Activated CD8-positive, alpha-beta T cell treated with anti-CD3 and anti-CD28 coated beads, Interleukin-2, amount 10 ng/mL, durations not matched to agents 7 days and 5 days (primary cell): ENCODE data around the gene SSH2. TPM values are rescaled to one million over a fixed set of nuclear protein-coding genes. Genes with fewer than 3 reads are reported as not detected.
A peak's percentile ranks its signal among the peaks of the same experiment; 100 is the strongest.

ENCODE experiments used
- ATAC-seq: fragments of 150-1000 bp; cut with Tn5 transposase; one replicate; pipeline ENCODE4 v1.10.0; 2021; ENCODE audit warnings: moderate library complexity
- CTCF ChIA-PET: fragments of 350-600 bp; sonication (Branson Sonifier 250); formaldehyde crosslinking; loops from one replicate; lab custom pipeline; 2021; ENCODE audit warnings: antibody characterized with exemption; lab: Charles Lee
- POLR2A ChIA-PET: fragments of 350-600 bp; sonication (Branson Sonifier 250); formaldehyde crosslinking; loops from one replicate; lab custom pipeline; 2021; ENCODE audit warnings: antibody characterized with exemption; lab: Charles Lee
- DNase-seq: peaks from one replicate; pipeline ENCODE4 v3.0.0-alpha.2; 2020
- H3K27ac Mint-ChIP-seq: one replicate; pipeline ENCODE4 v1.8.0; 2021; ENCODE audit warnings: mild to moderate bottlenecking, mixed read lengths
- H3K27me3 Mint-ChIP-seq: one replicate; pipeline ENCODE4 v1.8.0; 2021; ENCODE audit warnings: low read depth, mixed read lengths
- H3K36me3 Mint-ChIP-seq: one replicate; pipeline ENCODE4 v1.8.0; 2021; ENCODE audit warnings: low read depth, mixed read lengths
- H3K4me1 Mint-ChIP-seq: one replicate; pipeline ENCODE4 v1.8.0; 2021; ENCODE audit warnings: low read depth, mixed read lengths
- H3K4me3 Mint-ChIP-seq: one replicate; pipeline ENCODE4 v1.8.0; 2021; ENCODE audit warnings: mild to moderate bottlenecking, mixed read lengths
- H3K9me3 Mint-ChIP-seq: one replicate; pipeline ENCODE4 v1.8.0; 2022; ENCODE audit warnings: mixed read lengths; ENCODE audit not compliant: insufficient read depth
- total RNA-seq, 2 experiments: library from RNA; stranded (reverse); gene quantifications; one replicate each; pipeline ENCODE4 v1.2.3, GENCODE V29; 2021

SSH2 gene
- total RNA-seq, 2 experiments from 2014 or later: 73.5 to 79.6 TPM

DNA sequence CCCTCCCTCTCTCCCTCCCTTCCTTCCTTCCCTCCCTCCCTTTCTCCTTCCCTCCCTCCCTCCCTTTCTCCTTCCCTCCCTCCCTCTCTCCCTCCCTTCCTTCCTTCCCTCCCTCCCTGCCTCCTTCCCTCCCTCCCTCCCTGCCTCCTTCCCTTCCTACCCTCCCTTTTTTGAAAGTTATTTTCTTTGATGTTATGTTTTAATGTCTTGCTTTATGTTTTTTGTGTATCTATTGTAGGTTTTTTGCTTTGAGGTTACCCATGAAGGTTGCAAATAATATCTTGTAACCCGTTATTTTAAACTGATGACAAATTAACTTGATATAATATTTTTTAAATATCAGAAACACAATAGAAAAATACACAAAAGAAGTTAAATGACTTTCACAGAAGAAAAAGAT is 96.2 kb downstream of the SSH2 start:
- H3K27me3 Mint-ChIP-seq: no peaks in the 10 kb centered on the region
- H3K4me1 Mint-ChIP-seq: peaks cover 4% of the 10 kb centered on the region
- CTCF ChIA-PET: no interaction called here
- POLR2A ChIA-PET: no interaction called here
- no peak overlapping the region for H3K4me3 Mint-ChIP-seq
- H3K9me3 Mint-ChIP-seq: no peaks in the 10 kb centered on the region
- no peak for DNase-seq
- no peak overlapping the region for H3K27ac Mint-ChIP-seq
- H3K36me3 Mint-ChIP-seq: no peaks in the 10 kb centered on the region
- ATAC-seq: no peak

DNA sequence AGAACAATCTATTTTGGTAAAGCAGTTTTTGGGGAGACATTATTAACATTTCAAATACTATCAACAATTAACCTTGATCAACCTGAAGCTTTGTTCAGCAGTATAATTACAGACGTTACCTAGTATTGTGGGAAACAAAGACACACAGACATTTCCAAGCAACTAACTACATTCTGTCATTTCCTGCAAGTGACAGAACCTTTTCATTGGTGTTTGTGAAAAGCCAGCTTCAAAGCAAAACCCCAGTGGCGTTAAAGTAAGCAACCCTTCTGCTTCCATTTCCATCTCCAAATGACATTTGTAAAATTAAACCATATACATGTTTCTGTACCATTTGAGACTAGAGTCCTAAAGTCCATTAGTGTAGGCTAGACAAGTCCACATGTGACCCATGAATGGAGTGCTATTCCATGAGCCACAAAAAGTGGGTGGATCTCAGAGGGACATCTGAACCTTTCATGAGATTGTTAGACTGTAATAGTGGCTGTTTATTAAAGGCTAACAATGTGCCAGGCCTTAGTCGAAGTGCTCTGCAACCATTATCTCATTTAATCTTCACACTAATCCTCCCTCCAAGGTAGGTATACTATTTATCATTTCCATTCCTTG is 101.2 kb downstream of the SSH2 start:
- no peaks in the 10 kb centered on the region for H3K27me3 Mint-ChIP-seq
- no peak overlapping the region for H3K27ac Mint-ChIP-seq
- H3K9me3 Mint-ChIP-seq: no peaks in the 10 kb centered on the region
- ATAC-seq (no peak), DNase-seq (no peak)
- ChIA-PET CTCF (interaction anchor here (3.3 kb wide), 1 partner anchor 102 kb away, joined by 28 read pairs; the partner anchor contains the start of gene SSH2), POLR2A (interaction anchor here (1.2 kb wide), 1 partner anchor 101 kb away, joined by 7 read pairs; the partner anchor contains the start of gene SSH2)
- H3K36me3 Mint-ChIP-seq: peaks cover 4% of the 10 kb centered on the region
- no peak overlapping the region for H3K4me3 Mint-ChIP-seq
- peaks cover 20% of the 10 kb centered on the region for H3K4me1 Mint-ChIP-seq

DNA sequence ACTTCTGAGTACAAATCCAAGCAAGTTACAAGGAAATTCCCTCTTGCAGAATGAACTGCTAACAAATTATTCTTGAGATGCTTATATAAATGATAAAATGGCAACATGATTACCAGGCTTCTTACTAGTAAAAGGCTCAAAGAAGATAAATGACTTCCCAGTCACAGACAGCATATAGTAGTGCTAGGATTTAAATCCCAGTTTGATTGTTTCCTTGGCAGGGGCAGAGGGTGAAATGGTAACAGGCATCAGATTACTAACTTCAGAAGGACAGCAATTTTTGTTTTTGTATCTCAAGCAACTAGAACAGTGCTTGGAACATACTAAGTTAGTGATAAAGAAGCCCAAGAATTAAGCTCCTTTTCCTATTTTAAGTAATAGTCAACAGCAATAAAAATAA is 102.8 kb downstream of the SSH2 start:
- ATAC-seq (no peak), DNase-seq (no peak)
- Mint-ChIP-seq H3K4me3 (no peak overlapping the region), H3K27ac (no peak overlapping the region), H3K27me3 (no peaks in the 10 kb centered on the region), H3K36me3 (peaks cover 4% of the 10 kb centered on the region), H3K9me3 (no peaks in the 10 kb centered on the region), H3K4me1 (peaks cover 20% of the 10 kb centered on the region)
- CTCF ChIA-PET: interaction anchor here (0.7 to 1.7 kb wide), 3 partner anchors 24 to 457 kb away, joined by 4 to 9 read pairs (median 4); no protein-coding TSS in a partner anchor
- POLR2A ChIA-PET: no interaction called here

DNA sequence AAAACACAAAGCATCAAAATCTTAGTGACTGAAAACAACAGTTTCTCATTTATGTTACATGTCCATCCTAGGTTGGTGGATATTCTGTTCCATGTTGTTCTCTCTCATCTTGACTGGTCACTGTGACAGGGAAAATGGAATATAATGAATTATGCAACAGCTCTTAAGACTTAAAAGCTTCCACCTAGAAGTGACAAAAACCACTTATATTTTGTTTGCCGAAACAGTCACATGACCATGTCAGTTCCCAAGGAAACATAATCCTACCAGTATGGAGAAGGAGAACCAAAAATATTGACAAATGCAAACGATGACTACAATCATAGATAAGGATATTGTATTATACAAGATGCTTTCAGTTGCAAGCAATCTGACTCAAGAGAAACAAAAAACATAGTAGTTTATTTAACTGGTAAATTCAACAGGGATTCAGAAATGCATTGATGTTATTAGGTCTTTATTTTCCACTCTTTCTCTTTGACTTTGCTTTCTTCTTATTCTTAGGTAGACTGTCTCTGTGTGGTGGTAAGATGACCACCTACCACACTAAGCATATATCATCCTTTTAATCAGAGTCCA is 103.8 kb downstream of the SSH2 start:
- peaks cover 20% of the 10 kb centered on the region for H3K4me1 Mint-ChIP-seq
- no peak for DNase-seq
- CTCF ChIA-PET: interaction anchor here (1.4 to 1.7 kb wide), 3 partner anchors 25 to 105 kb away, joined by 4 to 9 read pairs (median 8); no protein-coding TSS in a partner anchor
- no peak overlapping the region for H3K27ac Mint-ChIP-seq
- H3K4me3 Mint-ChIP-seq: no peak overlapping the region
- peaks cover 4% of the 10 kb centered on the region for H3K36me3 Mint-ChIP-seq
- no peaks in the 10 kb centered on the region for H3K27me3 Mint-ChIP-seq
- no peak for ATAC-seq
- H3K9me3 Mint-ChIP-seq: no peaks in the 10 kb centered on the region
- POLR2A ChIA-PET: no interaction called here

DNA sequence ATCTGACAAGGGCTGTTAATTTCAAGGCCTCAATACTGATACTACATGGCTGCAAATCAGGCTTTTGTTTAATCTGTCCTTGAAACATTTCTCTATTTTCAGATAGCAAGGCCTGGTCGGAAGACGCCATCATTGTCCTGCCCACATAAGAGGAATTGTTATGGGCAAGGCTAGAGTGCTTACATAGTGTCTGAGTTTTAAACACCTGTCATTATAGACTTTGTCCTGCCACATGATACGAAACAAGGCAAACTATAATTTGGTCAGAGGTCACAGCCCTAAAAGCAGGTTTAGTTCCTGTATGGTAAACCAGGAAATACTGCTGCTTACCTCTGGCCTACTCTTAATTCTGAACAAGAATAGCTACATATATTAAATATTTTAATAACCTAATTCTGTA is 104.4 kb downstream of the SSH2 start:
- no peaks in the 10 kb centered on the region for H3K27me3 Mint-ChIP-seq
- H3K27ac Mint-ChIP-seq: no peak overlapping the region
- no peaks in the 10 kb centered on the region for H3K9me3 Mint-ChIP-seq
- ChIA-PET POLR2A (no interaction called here), CTCF (interaction anchor here (1.4 kb wide), 1 partner anchor 106 kb away, joined by 8 read pairs; no protein-coding TSS in a partner anchor)
- peaks cover 20% of the 10 kb centered on the region for H3K4me1 Mint-ChIP-seq
- H3K4me3 Mint-ChIP-seq: no peak overlapping the region
- DNase-seq (no peak), ATAC-seq (no peak)
- H3K36me3 Mint-ChIP-seq: peaks cover 4% of the 10 kb centered on the region

DNA sequence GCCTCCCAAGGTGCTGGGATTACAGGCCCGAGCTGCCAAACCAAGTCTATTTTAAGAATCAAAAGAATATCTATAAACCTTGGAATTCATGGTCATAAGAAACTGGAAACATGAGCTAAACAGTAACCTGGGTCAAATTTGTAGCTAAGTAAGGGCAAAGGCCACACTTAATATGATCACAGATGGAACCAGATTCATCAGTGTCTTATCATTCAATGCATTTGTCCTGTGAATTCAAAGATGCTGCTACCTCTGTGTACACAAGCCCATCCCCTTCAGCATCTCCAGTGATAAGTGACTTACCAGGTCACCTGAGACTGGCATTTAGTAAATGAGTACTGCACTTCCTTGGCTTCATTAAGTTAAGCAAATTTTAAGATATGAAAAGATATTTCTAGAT is 108.1 kb downstream of the SSH2 start:
- H3K27me3 Mint-ChIP-seq: no peaks in the 10 kb centered on the region
- ATAC-seq (no peak), DNase-seq (no peak)
- H3K4me3 Mint-ChIP-seq: no peak overlapping the region
- no peak overlapping the region for H3K27ac Mint-ChIP-seq
- CTCF ChIA-PET: interaction anchor here (1.3 to 4.2 kb wide), 3 partner anchors 15 to 109 kb away, joined by 4 to 24 read pairs (median 5); partner anchors contain the start of gene SSH2
- peaks cover 12% of the 10 kb centered on the region for H3K4me1 Mint-ChIP-seq
- no peaks in the 10 kb centered on the region for H3K9me3 Mint-ChIP-seq
- POLR2A ChIA-PET: no interaction called here
- peaks cover 2% of the 10 kb centered on the region for H3K36me3 Mint-ChIP-seq

DNA sequence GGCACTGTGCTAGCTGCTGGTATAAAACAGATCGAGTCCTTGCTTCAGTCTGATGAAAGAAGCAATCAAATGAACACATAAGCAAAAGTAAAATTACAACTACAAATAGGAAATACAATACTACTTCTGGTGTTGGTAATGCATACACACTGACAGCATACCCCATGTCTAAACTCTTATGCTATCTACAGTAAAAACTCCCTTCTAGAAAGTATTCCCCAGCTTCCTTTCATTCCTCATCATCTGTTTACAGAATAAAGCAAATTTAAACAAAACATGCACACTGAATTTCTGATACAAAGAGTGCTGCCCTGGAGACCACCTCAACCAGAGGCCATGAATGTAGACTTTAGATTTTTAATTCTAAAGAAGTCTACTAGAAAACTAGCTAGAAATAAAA is 109.6 kb downstream of the SSH2 start:
- H3K9me3 Mint-ChIP-seq: no peaks in the 10 kb centered on the region
- no peak overlapping the region for H3K27ac Mint-ChIP-seq
- POLR2A ChIA-PET: interaction anchor here (0.6 kb wide), 1 partner anchor 71 kb away, joined by 4 read pairs; no protein-coding TSS in a partner anchor
- no peaks in the 10 kb centered on the region for H3K36me3 Mint-ChIP-seq
- ATAC-seq (no peak), DNase-seq (no peak)
- H3K4me1 Mint-ChIP-seq: peaks cover 6% of the 10 kb centered on the region
- H3K27me3 Mint-ChIP-seq: no peaks in the 10 kb centered on the region
- CTCF ChIA-PET: interaction anchor here (1.7 to 4.2 kb wide), 2 partner anchors 13 to 110 kb away, joined by 5 to 24 read pairs; partner anchors contain the start of gene SSH2
- H3K4me3 Mint-ChIP-seq: no peak overlapping the region

DNA sequence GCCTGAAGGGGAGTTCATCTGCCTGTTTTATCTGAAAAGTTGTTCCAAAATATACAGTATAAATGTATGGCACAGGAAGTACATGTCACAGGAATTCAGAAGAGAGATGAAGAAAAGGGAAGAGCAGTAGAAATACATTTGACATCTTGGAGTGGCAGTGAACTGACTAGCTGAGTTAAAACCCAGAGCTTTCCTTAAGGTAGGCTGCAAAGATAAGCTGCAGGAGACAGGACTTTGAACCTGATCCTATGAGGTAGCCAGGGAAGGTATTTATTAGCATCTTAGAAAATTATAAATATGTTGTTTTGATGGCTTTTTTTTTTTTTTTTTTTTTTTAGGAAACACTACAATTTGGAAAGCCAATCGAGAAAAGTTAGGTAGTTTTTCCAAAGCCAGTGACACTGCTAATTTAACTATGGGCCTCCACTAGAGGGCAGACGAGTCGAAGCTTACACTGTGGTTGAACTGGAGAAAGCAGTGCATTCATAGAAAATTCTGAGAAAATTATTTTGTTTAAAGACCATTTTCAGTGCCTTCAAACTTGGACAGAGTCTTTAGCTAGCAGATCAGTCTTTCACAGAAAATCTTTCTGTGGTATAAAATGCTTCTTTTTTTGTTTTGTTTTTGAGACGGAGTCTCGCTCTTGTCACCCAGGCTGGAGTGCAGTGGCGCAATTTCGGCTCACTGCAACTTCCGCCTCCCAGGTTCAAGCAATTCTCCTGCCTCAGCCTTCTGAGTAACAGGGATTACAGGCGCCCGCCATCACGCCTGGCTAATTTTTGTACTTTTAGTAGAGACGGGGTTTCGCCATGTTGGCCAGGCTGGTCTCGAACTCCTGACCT is 122.3 kb downstream of the SSH2 start:
- DNase-seq: peak; percentile 82

DNA sequence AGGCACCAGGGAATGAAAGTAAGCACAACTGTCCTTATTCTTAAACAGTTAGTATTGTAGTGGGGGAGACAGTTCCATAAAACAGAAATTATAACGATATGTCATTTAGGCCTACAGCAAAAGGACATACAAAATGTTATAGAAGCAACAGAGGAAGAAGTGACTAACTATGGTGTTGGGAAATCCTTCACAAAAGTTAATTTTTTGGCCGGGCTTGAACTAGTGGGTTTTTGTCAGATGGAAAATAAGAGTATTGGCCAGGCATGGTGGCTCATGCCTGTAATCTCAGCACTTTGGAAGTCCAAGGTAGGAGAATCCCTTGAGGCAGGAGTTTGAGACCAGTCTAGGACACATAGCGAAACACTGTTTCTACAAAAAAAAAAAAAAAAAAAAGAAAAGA is 127.8 kb downstream of the SSH2 start:
- CTCF ChIA-PET: interaction anchor here (12.7 kb wide), 1 partner anchor 130 kb away, joined by 297 read pairs; the partner anchor contains the start of gene SSH2
- DNase-seq (no peak), ATAC-seq (no peak)
- no peaks in the 10 kb centered on the region for H3K27me3 Mint-ChIP-seq
- H3K4me1 Mint-ChIP-seq: no peaks in the 10 kb centered on the region
- H3K4me3 Mint-ChIP-seq: no peak overlapping the region
- H3K27ac Mint-ChIP-seq: no peak overlapping the region
- H3K9me3 Mint-ChIP-seq: no peaks in the 10 kb centered on the region
- POLR2A ChIA-PET: no interaction called here
- no peaks in the 10 kb centered on the region for H3K36me3 Mint-ChIP-seq

More for the DNA sequence above, 122.3 kb downstream of the SSH2 start:
- no peak overlapping the region for H3K4me3 Mint-ChIP-seq
- CTCF ChIA-PET: interaction anchor here (0.6 to 12.7 kb wide), 33 partner anchors 10 to 362 kb away, joined by 3 to 297 read pairs (median 4); partner anchors contain the start of gene SSH2
- peak; percentile 74 for ATAC-seq
- peaks cover 21% of the 10 kb centered on the region for H3K4me1 Mint-ChIP-seq
- H3K9me3 Mint-ChIP-seq: no peaks in the 10 kb centered on the region
- no peaks in the 10 kb centered on the region for H3K36me3 Mint-ChIP-seq
- POLR2A ChIA-PET: interaction anchor here (0.8 to 1.1 kb wide), 2 partner anchors 122 to 124 kb away, joined by 3 to 5 read pairs; partner anchors contain the start of gene SSH2
- H3K27ac Mint-ChIP-seq: no peak overlapping the region
- no peaks in the 10 kb centered on the region for H3K27me3 Mint-ChIP-seq

DNA sequence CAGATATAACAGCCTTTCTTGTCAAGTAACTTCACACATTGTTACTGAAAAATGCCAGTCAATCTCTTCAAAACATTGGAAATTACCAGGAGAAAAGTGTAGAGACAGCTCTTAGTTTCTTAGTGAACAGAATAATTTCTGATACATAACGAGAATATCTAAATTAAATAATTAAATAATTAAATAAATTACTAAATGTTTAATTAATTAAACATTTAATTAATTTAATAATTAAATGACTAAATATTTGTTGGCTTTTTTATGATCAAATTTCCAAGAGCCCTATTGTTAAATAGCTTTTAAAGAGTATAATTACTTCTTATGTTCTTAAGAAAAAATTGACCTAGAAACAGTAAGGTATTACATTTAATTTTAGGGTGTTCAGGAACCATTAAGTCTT is 129.6 kb downstream of the SSH2 start:
- ATAC-seq (no peak), DNase-seq (no peak)
- H3K4me1 Mint-ChIP-seq: no peaks in the 10 kb centered on the region
- H3K36me3 Mint-ChIP-seq: no peaks in the 10 kb centered on the region
- ChIA-PET POLR2A (no interaction called here), CTCF (interaction anchor here (1.0 to 1.1 kb wide), 2 partner anchors 10 to 161 kb away, joined by 4 to 5 read pairs; no protein-coding TSS in a partner anchor)
- H3K9me3 Mint-ChIP-seq: no peaks in the 10 kb centered on the region
- no peak overlapping the region for H3K27ac Mint-ChIP-seq
- no peak overlapping the region for H3K4me3 Mint-ChIP-seq
- no peaks in the 10 kb centered on the region for H3K27me3 Mint-ChIP-seq

DNA sequence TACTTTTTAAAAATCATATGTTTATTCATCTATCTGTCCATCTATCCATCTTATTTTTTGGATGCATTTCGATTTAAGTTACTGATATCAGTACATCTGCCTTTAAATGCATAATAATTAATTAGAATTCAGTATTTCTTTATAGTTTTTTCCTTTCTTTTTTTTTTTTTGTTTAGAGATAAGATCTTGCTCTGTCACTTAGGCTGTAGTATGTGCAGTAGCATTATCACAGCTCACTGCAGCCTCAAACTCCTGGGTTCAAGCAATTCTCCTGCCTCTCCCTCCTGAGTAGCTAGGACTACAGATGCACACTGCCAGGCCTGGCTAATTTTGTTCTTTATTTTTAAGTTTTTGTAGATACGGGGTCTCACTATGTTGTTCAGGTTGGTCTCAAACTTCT is 133.4 kb downstream of the SSH2 start:
- DNase-seq (no peak), ATAC-seq (no peak)
- Mint-ChIP-seq H3K4me1 (no peaks in the 10 kb centered on the region), H3K36me3 (peaks cover 2% of the 10 kb centered on the region), H3K27ac (no peak overlapping the region), H3K4me3 (no peak overlapping the region), H3K9me3 (no peaks in the 10 kb centered on the region), H3K27me3 (no peaks in the 10 kb centered on the region)
- POLR2A ChIA-PET: no interaction called here
- CTCF ChIA-PET: no interaction called here
